ENCODE measurements around the gene AP3S2. TPM values are rescaled to one million over a fixed set of nuclear protein-coding genes. Genes with fewer than 3 reads are reported as not detected.

AP3S2 gene
- total RNA-seq, 1 experiment from 2014 or later: 35.7 TPM

GRCh38 chr15:89806210-89806558 is 87.6 kb downstream of the AP3S2 start (continued):
- TF ChIP-seq HMGXB4 (CRISPR knock-in tag; IDR thresholded peaks at IDR 0.05): no peak
- TF ChIP-seq NFATC4 (CRISPR knock-in tag; IDR thresholded peaks at IDR 0.05): no peak
- TF ChIP-seq ZNF281 (CRISPR knock-in tag; IDR thresholded peaks at IDR 0.05): no peak
- TF ChIP-seq IRF2 (CRISPR knock-in tag; IDR thresholded peaks at IDR 0.05; ENCODE audit: borderline replicate concordance, low read depth): no peak
- no peak for TF ChIP-seq NR2C2 (CRISPR knock-in tag; IDR thresholded peaks at IDR 0.05)
- no peak for TF ChIP-seq RELA (CRISPR knock-in tag; IDR thresholded peaks at IDR 0.05; ENCODE audit: borderline replicate concordance)

GRCh38 chr15:89805241-89806209 is 88.3 kb downstream of the AP3S2 start:
- ChIA-PET POLR2A (interaction anchor here (0.6 kb wide), 1 partner anchor 676 kb away, joined by 4 read pairs; no protein-coding TSS in a partner anchor), CTCF (interaction anchor here (0.6 kb wide), 1 partner anchor 69 kb away, joined by 3 read pairs; no protein-coding TSS in a partner anchor)
- ATAC-seq (no peak), DNase-seq (ENCODE audit: low spot score) (no peak)
- Mint-ChIP-seq H3K4me3 (no peak overlapping the region), H3K27me3 (ENCODE audit: low read depth) (no peaks in the 10 kb centered on the region), H3K36me3 (no peaks in the 10 kb centered on the region), H3K4me1 (peaks cover 18% of the 10 kb centered on the region), H3K9me3 (no peaks in the 10 kb centered on the region), H3K27ac (no peak overlapping the region)
- no peak for TF ChIP-seq ESRRA (CRISPR knock-in tag; IDR thresholded peaks at IDR 0.05; ENCODE audit: borderline replicate concordance)
- no peak for TF ChIP-seq NR2C2 (CRISPR knock-in tag; IDR thresholded peaks at IDR 0.05)
- TF ChIP-seq ZNF416 (CRISPR knock-in tag; IDR thresholded peaks at IDR 0.05): no peak
- no peak for TF ChIP-seq PRRX2 (CRISPR knock-in tag; IDR thresholded peaks at IDR 0.05)
- TF ChIP-seq CBFB (CRISPR knock-in tag; IDR thresholded peaks at IDR 0.05; ENCODE audit: low read depth): no peak
- TF ChIP-seq CTCF (IDR thresholded peaks at IDR 0.05): no peak
- no peak for TF ChIP-seq ZNF219 (CRISPR knock-in tag; IDR thresholded peaks at IDR 0.05; ENCODE audit: borderline replicate concordance)
- TF ChIP-seq ZNF281 (CRISPR knock-in tag; IDR thresholded peaks at IDR 0.05): no peak
- no peak for TF ChIP-seq GRHL2 (CRISPR knock-in tag; IDR thresholded peaks at IDR 0.05; ENCODE audit: insufficient replicate concordance, severe bottlenecking)
- no peak for TF ChIP-seq IRF1 (CRISPR knock-in tag; IDR thresholded peaks at IDR 0.05)
- no peak for TF ChIP-seq GTF2I (CRISPR knock-in tag; conservative IDR thresholded peaks at IDR 0.05)
- no peak for TF ChIP-seq ERG (CRISPR knock-in tag; IDR thresholded peaks at IDR 0.05)
- TF ChIP-seq, protein P1, sequence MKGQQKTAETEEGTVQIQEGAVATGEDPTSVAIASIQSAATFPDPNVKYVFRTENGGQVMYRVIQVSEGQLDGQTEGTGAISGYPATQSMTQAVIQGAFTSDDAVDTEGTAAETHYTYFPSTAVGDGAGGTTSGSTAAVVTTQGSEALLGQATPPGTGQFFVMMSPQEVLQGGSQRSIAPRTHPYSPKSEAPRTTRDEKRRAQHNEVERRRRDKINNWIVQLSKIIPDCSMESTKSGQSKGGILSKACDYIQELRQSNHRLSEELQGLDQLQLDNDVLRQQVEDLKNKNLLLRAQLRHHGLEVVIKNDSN (CRISPR knock-in tag; IDR thresholded peaks at IDR 0.05): no peak
- no peak for TF ChIP-seq KAT7 (CRISPR knock-in tag; IDR thresholded peaks at IDR 0.05; ENCODE audit: borderline replicate concordance)
- no peak for TF ChIP-seq SOX15 (CRISPR knock-in tag; IDR thresholded peaks at IDR 0.05)
- no peak for TF ChIP-seq EMX1 (CRISPR knock-in tag; IDR thresholded peaks at IDR 0.05)
